GM12891 (cell line): ENCODE measurements around the gene PPP4R4.

Experiments
- POLR2A ChIP-seq: IDR thresholded peaks from 2 replicates; pipeline ENCODE4 v1.6.1; 2011; ENCODE audit warnings: low read depth, low read length, control low read depth
- TAF1 ChIP-seq: IDR thresholded peaks from 2 replicates; pipeline ENCODE4 v1.6.1; 2011; ENCODE audit warnings: low read depth, low read length, control low read depth

GRCh38 chr14:94164685-94165431, 9.3 kb upstream of the PPP4R4 start:
- TF ChIP-seq POLR2A = no peak
- TF ChIP-seq TAF1 = no peak
